Testis (tissue), 3 donors: Measurements from ENCODE around the gene BTG1. TPM values are rescaled to one million over a fixed set of nuclear protein-coding genes. Genes with fewer than 3 reads are reported as not detected.
A peak's percentile ranks its signal among the peaks of the same experiment; 100 is the strongest.

Source experiments
- DNase-seq: peaks from one replicate; pipeline ENCODE4 v3.0.0-alpha.2; 2019
- H3K27ac ChIP-seq, 2 donors: fragments of 200-600 bp; sonication (generic); one replicate each; pipeline ENCODE4 v1.5.1; 2019
- H3K27me3 ChIP-seq: fragments of 200-600 bp; sonication (generic); one replicate; pipeline ENCODE4 v1.5.1; 2019
- H3K36me3 ChIP-seq: fragments of 200-600 bp; sonication (generic); one replicate; pipeline ENCODE4 v1.5.1; 2017; ENCODE audit warnings: low read depth; ENCODE audit errors: missing control alignments
- H3K4me1 ChIP-seq: fragments of 200-600 bp; sonication (generic); one replicate; pipeline ENCODE4 v1.5.1; 2019
- H3K4me3 ChIP-seq, 2 donors: fragments of 200-600 bp; sonication (generic); one replicate each; pipeline ENCODE4 v1.5.1; 2017 to 2019
- H3K9me3 ChIP-seq: fragments of 200-600 bp; sonication (generic); one replicate; pipeline ENCODE4 v1.5.1; 2017
- CTCF ChIP-seq, 3 experiments: fragments of 450-650 bp in 2 of 3; fragments of 200-600 bp in 1 of 3; sonication (generic) in 1 of 3; IDR thresholded peaks; one replicate each; pipeline ENCODE4 v1.5.1; 2016 to 2019; ENCODE audit warnings: antibody characterized with exemption in 3 of 3, mild to moderate bottlenecking in 2 of 3, moderate library complexity in 1 of 3
- POLR2A ChIP-seq: fragments of 450-650 bp; IDR thresholded peaks from one replicate; pipeline ENCODE4 v1.6.1; 2017; ENCODE audit warnings: antibody characterized with exemption, mild to moderate bottlenecking, moderate library complexity
- WGBS, 2 donors: methylation state at CpG; one replicate each; pipeline ENCODE4 v1.1.5; 2018; 5-methylcytosine and 5-hydroxymethylcytosine counted together
- intact Hi-C: fragments of 100-400 bp; cut with DNase I; formaldehyde crosslinking; loops from one replicate; pipeline ENCODE4 v1.15.1; 2023; ENCODE audit warnings: low total_unique reads
- polyA plus RNA-seq: library from polyadenylated mRNA; stranded (reverse); fragments of 350-450 nt; fragmentation: Illumina TruSeq; extraction: RNeasy Lipid Tissue Mini Kit (QIAGEN cat#74804); gene quantifications from one replicate; pipeline ENCODE4 v1.2.3, GENCODE V29; 2014; ENCODE audit warnings: low read depth, low replicate concordance; ENCODE audit not compliant: insufficient read depth
- total RNA-seq, 2 donors: library from RNA; depleted of rRNA; stranded (reverse); fragments of >200 nt; gene quantifications; one replicate each; pipeline ENCODE4 v1.2.3, GENCODE V29; 2016

BTG1 gene
- total and polyA plus RNA-seq, 3 donors from 2014 or later: 23.8 to 65.3 (median 37.0) TPM

GRCh38 chr12:92140896-92141536, 4.6 kb downstream of the BTG1 start:
- no peaks in the 10 kb centered on the region for H3K27me3 ChIP-seq
- H3K9me3 ChIP-seq: no peaks in the 10 kb centered on the region
- H3K4me1 ChIP-seq: peaks cover 6% of the 10 kb centered on the region
- peak overlapping the region; percentile 92 to 99 for H3K4me3 ChIP-seq
- H3K36me3 ChIP-seq: no peaks in the 10 kb centered on the region
- WGBS, 2 donors: 36 to 41% methylated on average over 4 of the region's 4 CpGs
- TF ChIP-seq POLR2A (no peak), CTCF (IDR thresholded peaks at IDR 0.05) (no peak)
- peak overlapping the region; percentile 64 to 100 for H3K27ac ChIP-seq
- no peak for DNase-seq
- intact Hi-C loops: loop anchor here (10.0 kb wide), 1 partner anchor 756 kb away; no protein-coding TSS in a partner anchor

GRCh38 chr12:92140156-92140555, 5.5 kb downstream of the BTG1 start:
- TF ChIP-seq POLR2A: no peak
- no peak for TF ChIP-seq CTCF (IDR thresholded peaks at IDR 0.05)
- Histone ChIP-seq H3K27ac (peak overlapping the region in 1 of 2 donors; percentile 46), H3K4me3 (peak overlapping the region; percentile 92 to 99), H3K4me1 (peaks cover 6% of the 10 kb centered on the region), H3K36me3 (no peaks in the 10 kb centered on the region), H3K9me3 (no peaks in the 10 kb centered on the region), H3K27me3 (no peaks in the 10 kb centered on the region)
- no peak for DNase-seq
- intact Hi-C loops: loop anchor here (10.0 kb wide), 1 partner anchor 755 kb away; no protein-coding TSS in a partner anchor
- WGBS, 2 donors: 58 to 61% methylated on average over 2 of the region's 2 CpGs

- no peak for DNase-seq
- peaks cover 6% of the 10 kb centered on the region for H3K4me1 ChIP-seq
- no peaks in the 10 kb centered on the region for H3K36me3 ChIP-seq
- H3K27me3 ChIP-seq: no peaks in the 10 kb centered on the region
- intact Hi-C loops: loop anchor here (10.0 kb wide), 1 partner anchor 755 kb away; no protein-coding TSS in a partner anchor
- WGBS, 2 donors: 33% methylated on average over 2 of the region's 2 CpGs
- no peaks in the 10 kb centered on the region for H3K9me3 ChIP-seq
- peak overlapping the region; percentile 92 to 99 for H3K4me3 ChIP-seq
- H3K27ac ChIP-seq: peak overlapping the region in 1 of 2 donors; percentile 46
- no peak for TF ChIP-seq POLR2A
- TF ChIP-seq CTCF (IDR thresholded peaks at IDR 0.05): no peak
Measured at GRCh38 chr12:92139634-92140150, 6.0 kb downstream of the BTG1 start.

- no peak overlapping the region for H3K4me3 ChIP-seq
- peak overlapping the region in 1 of 2 donors; percentile 1 for H3K27ac ChIP-seq
- H3K36me3 ChIP-seq: no peaks in the 10 kb centered on the region
- intact Hi-C loops: no loop called here
- peaks cover 11% of the 10 kb centered on the region for H3K4me1 ChIP-seq
- H3K9me3 ChIP-seq: no peaks in the 10 kb centered on the region
- TF ChIP-seq CTCF (IDR thresholded peaks at IDR 0.05): no peak
- no peak for TF ChIP-seq POLR2A
- no peaks in the 10 kb centered on the region for H3K27me3 ChIP-seq
- DNase-seq: no peak
Measured at GRCh38 chr12:92138626-92139025, 7.0 kb downstream of the BTG1 start.
